HG02642 (cell line): ENCODE data around the gene HMX1.

Experiments
- ATAC-seq: cut with Tn5 transposase; IDR thresholded peaks from one replicate; pipeline ENCODE4 v1.9.1; 2021; ENCODE audit warnings: mild to moderate bottlenecking; ENCODE audit not compliant: unreplicated experiment, poor library complexity

Gene HMX1

GRCh38 chr4:8846826-8847225 is 24.8 kb downstream of the HMX1 start:
- no peak for ATAC-seq

DNA sequence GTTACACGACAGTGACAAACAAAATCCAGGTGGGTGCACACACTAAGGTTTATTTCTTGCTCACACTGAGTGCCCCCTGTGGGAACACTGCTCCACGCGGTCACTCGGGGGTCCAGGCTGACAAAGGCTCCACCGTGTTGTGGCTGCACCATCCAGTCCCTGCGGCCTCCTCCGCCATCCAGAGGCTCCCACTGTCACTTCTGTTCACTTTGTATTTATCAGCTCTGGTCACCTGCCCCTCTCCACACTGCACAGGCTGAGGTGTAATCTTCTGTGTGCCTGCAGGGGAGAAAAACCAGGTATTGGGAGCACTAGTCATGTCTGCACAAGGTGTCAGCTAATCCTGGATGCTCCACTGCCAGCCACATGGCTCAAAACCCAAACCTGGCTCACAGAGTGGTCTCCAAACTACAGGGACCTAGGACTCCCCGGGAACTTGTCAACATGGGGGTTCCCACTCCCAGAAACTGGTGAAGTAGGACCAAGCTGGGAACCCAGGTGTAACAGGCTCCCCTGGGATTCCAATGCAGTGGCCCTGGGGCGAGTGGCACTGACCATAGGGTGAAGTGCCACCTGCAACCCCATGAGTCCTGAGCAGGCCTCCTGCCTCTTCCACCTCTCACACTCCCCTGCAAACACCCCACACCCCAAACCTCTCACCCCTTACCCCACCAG is 25.5 kb downstream of the HMX1 start:
- no peak for ATAC-seq

DNA sequence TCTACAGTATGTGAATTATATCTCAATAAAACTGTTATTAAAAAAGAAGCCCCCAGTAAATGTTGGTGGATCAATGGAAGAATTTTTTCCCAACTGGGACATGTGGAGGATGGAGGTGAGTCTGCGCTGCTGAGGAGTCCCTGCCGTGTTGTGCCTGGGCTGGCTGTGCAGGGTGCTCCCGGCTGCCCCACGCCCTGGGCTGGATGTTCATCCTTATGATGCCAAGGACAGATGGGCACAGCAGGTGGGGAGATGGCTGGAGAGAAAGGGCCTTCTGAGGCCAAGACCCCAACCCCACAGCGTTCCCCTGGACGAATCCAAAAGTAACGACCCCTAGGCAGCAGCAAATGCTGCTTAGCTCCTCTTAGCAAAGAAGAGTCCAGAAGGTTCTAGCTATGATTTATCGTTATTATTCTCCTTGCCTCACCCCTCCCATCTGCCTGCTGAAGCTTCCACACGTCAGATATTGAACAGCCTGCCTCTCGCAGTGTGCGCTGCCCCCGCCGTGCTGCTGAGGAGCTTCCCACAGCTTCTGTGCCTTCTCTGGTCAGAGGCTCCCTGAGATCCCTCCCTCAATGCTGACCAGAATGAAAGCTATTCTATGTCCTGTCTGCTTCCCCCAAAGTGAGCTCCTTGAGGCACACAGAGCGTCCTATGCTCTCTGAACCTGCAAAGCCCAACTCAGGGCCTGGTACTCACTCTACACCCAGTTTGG is 26.5 kb downstream of the HMX1 start:
- ATAC-seq = no peak

- no peak for ATAC-seq
Observed at GRCh38 chr4:8843597-8843996, 28.0 kb downstream of the HMX1 start.

DNA sequence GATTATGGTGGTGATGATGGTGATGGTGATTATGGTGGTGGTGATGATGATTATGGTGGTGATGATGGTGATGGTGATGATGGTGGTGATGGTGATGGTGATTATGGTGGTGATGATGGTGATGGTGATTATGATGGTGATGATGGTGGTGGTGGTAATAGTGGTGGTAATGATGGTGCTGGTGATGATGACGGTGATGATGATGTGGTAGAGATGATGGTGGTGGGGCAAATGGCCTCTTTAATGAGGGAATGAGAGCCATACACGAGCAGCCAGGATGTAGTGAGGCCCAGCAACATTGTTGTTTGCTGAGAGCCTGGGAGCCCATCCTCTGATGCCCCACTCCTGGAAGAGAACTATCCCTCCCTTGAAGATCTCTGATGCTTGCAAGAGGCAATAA is 29.0 kb downstream of the HMX1 start:
- no peak for ATAC-seq

- no peak for ATAC-seq
Observed at GRCh38 chr4:8841678-8842268, 29.9 kb downstream of the HMX1 start.

DNA sequence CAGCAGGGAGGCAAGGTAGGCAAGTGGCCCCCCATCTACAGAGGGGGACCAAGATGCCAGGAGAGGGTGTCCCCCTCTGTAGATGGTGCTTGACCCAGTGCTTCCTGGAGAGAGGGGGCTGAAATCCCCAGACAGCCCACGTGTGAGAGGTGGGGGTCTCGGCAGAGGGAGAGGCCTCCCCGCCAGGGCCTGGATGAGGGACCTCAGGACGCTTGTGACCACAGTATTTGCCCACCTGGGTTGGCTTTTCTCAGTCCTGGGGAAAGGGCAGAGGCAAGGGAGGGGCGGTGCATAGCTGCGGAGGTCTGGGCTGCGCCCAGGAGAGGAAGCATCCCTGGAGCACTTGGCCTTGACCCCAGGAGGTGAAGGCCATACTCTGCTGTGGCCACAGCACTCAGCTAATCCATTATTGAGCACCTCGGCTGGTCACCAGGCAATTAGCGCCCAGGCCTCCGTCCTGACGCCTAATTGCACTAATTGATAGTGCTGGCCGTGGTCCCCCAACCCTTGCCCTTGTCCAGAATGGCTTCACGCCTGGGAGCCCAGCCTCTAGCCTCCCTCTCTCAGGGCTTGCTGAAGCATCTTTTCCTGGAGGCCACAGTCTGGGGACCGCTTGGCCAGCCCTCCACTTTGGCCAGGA is 30.7 kb downstream of the HMX1 start:
- no peak for ATAC-seq

DNA sequence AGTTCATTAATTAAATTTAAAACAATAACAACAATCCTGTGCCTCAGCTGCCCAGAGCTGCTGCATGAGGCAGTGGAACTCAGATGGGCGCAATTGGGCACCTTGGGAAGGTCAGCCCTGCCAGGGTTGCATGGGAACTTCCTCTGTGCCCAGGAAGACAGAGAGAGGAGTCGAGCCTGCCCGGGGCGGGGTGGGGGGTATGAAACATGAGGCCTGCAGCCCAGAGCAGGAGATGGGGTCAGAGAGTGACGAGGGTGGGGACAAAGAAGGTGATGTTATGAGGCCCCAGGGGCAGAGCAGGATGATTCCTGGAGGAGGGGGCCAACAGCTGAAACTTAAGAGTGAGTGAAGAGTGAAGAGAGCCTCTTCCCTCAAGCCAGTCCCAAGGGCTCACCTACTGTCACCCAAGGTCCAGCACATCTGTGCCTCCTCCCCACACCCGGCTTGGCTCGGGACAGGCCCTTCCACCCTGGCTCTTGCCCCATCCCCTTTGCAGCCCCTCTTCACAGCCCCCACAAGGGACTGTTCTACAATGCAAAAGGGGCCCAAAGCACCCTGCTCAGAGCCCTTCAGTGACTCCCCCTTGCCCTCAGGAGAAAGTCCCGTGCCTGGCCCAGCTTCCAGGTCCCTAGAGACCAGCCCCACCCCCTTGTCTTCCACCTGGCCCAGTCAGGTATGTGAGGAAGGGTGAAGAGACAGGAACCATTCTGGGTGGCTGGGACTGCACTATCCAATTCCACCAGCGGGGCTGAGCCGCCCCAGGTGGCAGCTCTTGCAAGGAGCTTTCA is 31.4 kb downstream of the HMX1 start:
- ATAC-seq = no peak

DNA sequence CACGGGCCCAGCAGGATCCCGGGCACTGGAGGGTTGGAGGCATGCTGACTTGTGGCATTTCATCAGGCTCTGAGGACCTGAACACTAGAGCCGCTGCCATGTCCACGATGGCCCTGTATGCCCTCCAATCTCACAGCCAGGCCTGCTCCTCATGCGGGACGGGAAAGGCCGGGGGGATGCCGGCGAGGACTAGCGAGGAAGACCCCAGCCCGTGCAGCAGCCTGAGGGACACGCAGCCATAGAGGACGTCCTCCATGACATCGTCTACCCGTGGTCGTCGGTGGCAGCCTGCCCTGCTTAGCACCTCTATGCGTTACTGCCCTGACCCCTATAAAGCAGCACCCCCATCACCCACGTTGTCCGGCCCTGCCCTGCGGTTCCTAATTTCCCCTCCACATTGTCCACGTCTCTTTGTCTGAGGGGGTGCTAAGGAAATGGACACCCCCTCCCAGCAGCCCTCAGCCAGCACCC is 32.6 kb downstream of the HMX1 start:
- no peak for ATAC-seq

DNA sequence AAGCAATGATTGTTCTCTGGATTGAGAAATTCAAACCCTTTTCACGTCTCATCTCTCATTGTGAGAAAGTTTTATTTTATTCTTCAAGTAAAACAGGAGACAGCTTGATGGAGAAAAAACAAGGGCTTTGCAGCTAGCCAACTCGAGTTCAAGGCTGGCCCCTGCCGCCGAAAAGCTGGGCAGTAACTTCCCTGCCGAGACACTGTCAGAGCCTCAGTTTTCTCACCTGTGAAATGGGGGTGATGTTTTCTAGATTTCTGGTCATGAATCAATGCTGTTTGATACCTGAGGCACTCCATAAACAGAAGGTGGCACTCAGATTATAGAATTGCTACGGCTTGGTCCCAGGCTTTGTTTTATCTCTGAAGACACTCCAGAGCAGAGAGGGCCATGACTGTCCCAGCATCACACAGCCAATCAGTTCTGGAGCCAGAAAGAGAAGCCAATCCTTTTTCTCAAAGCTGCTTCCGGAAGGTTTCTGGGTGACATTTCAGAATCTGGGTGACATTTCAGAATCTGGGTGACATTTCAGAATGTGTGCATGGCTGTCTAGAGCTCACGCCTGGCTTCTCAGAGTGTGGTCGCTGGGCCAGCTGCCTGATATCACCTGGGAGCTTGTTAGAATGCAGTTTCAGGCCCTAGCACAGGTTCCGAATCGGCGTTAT is 33.2 kb downstream of the HMX1 start:
- ATAC-seq = no peak

- no peak for ATAC-seq
Observed at GRCh38 chr4:8837181-8837841, 34.3 kb downstream of the HMX1 start.

DNA sequence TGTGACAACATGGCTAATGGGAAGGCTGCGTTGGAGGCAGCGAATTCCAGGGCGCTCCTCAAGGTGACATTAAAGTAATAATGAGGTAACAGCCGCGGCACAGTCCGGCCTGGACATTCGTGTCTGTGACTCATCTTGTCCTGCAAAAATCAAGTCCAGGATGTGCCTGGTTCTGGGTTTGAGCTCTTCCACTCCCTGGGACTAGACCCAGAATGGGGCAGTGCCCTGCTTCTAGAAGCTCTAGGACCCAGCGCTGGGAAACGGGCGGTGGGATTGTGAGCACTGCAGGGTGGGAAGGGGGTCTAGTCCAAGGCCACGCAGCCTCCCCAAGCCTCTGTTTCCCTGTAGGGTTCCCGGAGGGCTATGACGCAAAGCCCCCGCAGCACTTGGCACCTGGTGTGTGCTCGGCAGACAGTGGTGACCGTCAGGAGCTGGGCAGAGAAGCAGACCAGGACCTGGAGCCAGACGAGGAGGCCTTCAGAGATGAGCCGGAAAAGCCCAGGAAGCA is 34.9 kb downstream of the HMX1 start:
- no peak for ATAC-seq

DNA sequence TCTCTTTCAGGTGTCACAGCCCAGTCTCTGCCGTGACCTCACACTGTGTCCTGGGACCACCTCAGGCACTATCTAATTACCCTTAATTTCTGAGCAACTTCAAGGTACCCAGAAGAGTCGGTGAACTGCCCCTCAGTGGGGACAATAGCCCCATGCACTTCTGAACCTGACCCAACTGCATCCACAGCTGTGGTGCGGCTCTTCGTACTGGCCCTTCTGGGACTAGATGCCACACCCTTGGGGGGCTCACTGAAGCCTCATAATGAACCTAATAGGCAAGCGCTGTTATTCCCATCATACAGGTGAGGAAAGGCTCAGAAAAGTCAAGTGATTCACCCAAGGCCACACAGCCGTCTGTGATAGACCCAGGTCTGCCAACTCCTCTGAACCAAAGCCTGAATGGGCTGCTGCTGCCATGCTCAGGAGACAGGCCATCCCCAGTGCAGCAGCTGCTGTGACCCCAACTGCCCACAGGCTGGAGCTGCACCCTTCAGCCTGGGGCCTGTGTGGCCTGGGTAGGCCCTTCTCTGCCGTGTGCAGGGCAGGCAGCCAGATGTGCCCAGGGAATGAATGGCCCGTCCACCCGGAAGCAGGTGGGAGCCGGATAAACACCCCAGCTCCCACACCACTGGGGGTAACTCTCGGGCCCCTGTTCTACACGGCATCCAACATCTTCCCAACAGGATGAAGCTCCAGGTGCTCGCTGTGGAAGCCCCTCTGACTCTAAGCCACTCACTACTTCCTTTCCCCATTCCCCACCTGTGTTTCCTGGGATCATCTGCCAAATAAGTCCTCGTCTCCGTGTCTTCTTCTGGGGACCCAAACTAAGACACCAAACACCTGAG is 35.9 kb downstream of the HMX1 start:
- ATAC-seq = no peak

DNA sequence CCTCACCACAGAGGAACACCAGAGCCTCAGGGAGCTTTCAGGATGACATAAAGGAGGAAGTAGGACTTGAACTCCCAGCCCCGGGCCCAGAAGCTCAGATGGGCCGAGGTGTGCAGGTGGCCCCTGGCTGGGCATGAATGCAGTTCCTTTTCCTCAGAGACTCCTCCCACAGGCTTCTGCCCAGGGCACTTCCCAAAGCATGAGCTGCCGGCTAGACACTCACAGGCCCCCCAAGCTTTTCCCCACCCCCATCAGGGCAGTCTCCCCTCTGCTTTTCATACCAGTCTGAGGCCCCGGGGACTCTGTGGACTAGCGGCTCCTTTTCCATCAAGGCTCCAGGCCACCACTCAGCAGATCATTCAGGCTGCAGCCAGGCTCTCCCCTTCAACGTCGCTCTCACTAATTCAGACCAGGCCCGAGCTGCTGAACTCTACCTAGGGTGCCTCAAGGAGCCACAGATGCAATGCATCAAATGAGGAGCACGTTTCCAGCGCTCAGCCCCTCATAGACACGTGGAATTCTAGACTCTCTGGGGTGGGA is 36.9 kb downstream of the HMX1 start:
- ATAC-seq = no peak

GRCh38 chr4:8832113-8832915 is 39.3 kb downstream of the HMX1 start:
- ATAC-seq = no peak

GRCh38 chr4:8831221-8832112 is 40.2 kb downstream of the HMX1 start:
- no peak for ATAC-seq
